NCI-H2227 treated with DMSO at 0.1 percent for 48 hours (cell line): ENCODE results near the gene MYOF.
"Not testable (repeated sequence)": the region's sequence is repeated elsewhere in the genome, so short reads cannot be mapped to it uniquely, and the experiment has no call there.

ENCODE experiments used
- DNase-seq: peaks from one replicate; lab custom pipeline; 2025; lab: John Stamatoyannopoulos, UW

The MYOF gene

DNA sequence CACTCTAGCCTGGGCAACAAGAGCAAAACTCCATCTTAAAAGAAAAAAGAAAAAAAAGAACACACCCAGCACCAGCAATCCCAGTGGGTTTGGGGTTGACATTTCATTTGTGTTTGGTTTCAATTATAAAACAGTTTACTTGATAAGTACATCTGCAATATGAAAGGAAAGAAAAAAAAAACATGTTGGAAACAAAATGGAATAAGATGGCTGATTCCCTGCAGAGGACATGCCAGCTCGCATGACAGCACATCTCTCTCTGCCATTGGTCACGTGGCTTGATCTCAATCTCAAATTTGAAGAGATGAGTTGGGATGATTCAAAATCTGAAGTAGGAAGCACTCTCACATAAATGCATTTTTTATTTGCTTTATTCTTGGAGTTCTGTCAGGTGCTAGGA is 28.0 kb downstream of the MYOF start:
- DNase-seq: no peak

DNA sequence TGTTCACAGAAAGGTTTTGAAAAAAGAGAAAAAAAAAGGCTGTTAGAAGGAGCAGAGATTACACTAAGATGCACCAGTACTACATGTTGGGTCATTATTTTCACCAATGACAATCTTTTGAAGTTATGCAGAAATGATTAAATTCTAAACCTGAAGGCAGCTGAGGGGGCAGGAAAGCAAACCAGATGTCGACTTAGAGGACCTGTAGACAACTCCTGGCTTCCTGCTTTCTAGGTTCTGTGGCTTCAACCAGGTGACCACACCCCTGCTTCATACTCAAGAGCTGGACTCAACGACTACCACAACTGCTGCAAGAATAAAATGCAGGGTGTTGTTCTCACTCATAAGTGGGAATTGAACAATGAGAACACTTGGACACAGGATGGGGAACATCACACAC is 30.0 kb downstream of the MYOF start:
- DNase-seq: no peak

- no peak for DNase-seq
Measured at GRCh38 chr10:93451244-93451947, 30.7 kb downstream of the MYOF start.

DNA sequence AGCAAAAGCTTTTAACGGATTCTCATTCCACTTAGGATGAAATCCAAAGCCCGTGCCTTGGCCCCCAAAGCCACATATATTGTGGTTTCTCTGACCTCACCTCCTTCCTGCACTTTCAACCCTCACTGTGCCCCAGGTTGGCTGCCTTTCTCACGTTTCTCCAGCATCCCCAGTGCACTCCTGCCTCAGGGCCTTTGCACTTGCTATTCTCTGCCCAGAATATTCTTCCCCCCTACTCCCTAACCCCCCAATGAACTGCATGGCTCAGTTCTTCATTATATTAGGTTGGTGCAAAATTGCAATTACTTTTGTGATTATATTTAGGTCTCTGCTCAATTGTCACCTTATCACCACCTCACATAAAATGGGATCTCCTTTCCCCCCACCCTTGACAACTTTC is 34.2 kb downstream of the MYOF start:
- no peak for DNase-seq

GRCh38 chr10:93447019-93447418 is 35.1 kb downstream of the MYOF start:
- no peak for DNase-seq

- no peak for DNase-seq
Measured at GRCh38 chr10:93445978-93446720, 36.0 kb downstream of the MYOF start.

DNA sequence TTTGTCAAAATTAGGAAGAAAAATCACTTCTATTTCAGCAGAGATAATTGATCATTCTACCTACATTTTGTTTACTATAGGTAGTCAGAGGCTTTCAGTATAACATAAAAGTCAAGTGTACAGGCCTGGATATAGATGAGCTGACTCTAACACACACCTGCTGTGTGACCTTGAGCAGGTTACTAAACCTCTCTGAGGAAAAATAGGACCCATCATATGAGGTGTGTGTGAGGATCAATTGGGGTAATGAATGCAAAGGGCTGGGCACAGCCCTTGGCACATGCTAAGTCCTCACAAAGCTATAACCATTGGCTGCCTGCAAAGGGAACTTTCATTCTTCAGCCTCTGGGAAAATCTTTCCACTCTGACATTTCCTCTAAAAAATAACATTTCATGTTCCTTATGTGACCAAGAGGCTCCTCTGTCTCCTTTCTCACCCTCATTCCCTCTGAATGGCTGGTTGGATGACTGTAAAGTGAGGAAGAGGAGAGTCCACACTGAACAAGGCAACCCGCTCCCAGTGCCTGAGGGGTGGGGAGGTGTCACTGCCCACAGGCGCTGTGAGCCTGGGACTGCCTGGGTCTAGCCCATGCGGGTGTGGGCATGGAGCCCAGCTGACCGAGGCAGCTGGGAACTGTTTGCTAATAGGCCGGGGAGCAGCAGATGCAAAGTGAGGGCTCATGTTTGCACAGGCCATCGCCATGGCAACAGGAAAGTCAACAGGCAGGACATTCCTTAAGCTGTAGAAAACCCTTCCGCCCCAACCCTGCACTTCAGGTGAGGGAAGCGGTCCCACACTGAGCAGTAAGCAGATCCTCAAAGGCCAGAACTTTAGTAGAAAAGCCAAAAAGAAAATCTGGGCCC is 36.8 kb downstream of the MYOF start:
- DNase-seq: peak; percentile 54

GRCh38 chr10:93443481-93443880 is 38.7 kb downstream of the MYOF start:
- DNase-seq: no peak

DNA sequence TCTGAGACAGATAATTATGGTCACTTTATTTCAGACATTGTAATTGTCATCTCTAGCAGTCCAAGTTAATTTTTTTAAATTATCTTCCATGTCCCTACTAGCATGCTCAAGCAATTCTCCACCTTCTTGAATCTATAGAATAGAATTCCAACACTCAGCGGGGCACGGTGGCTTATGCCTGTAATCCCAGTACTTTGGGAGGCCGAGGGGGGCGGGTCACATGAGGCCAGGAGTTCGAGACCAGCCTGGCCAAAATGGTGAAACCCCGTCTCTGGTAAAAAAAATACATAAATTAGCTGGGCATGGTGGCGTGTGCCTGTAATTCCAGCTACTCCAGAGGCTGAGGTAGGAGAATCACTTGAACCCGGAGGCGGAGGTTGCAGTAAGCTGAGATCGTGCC is 39.4 kb downstream of the MYOF start:
- DNase-seq: not testable (repeated sequence)

GRCh38 chr10:93440591-93441091 is 41.5 kb downstream of the MYOF start:
- DNase-seq: peak; percentile 33

DNA sequence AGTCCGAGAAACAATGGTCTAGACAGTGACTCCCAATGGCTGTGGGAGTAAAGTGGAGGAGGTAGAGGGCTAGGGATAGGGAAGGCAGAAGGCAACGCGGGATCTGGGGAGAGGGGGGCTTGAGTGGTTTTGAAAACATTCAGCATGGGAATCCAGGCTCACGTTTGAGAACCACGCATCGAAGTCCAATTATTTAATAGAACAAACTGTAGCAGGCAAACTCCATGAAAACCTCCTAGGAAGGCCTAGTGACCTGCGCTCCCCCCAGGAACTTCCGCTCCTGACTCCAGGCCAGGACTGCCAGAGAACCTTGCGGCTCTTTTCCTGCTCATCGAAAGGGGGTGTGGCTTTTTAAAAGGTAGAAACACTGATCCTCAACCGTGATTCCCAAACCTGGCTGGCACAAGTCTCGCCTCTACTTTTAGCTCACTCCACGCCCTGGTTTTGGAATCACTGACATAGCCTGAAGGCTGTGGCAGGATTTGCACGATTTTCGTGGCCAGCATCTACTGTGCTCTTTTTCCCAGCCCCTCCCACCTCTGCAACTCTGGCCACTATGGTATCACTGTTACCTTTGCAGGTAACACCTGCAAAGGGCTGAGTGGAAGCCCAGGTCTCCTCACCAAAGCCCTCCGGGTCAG is 43.4 kb downstream of the MYOF start:
- no peak for DNase-seq

GRCh38 chr10:93437946-93438612 is 44.1 kb downstream of the MYOF start:
- DNase-seq: no peak

- no peak for DNase-seq
Measured at GRCh38 chr10:93437086-93437945, 44.8 kb downstream of the MYOF start.

GRCh38 chr10:93436591-93437085 is 45.5 kb downstream of the MYOF start:
- no peak for DNase-seq

DNA sequence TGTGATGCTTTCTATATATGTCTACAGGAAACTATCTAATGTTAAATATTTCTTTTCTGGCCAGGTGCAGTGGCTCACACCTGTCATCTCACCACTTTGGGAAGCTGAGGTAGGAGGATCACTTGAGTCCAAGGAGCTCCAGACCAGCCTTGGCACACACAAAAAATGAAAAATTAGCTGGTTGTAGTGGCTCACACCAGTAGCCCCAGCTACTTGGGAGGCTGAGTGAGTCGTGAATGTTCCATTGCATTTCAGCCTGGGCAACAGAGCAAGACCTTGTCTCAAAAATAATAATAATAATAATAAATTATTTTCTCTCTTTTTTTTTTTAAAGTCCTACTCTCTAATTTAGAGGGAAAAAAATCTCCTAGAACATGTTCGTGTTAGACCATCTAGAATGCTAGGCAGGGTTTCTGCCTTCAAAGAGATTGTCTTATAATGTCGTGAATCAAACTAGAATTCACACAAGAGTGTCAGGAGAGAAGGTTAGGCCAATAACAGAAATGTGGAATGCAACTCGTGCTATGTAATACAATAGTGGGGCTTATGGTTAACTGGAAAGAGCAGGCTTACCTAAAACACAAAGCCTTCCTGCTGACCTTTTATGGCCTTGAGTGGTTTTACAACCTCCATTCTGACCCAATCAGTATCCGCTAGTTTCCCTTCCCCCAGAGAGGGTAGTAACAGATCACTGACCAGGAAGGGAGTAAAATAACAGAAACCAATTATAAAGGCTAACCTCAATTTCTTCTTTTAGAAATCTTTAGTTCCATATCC is 46.3 kb downstream of the MYOF start:
- DNase-seq: no peak

GRCh38 chr10:93434991-93435491 is 47.1 kb downstream of the MYOF start:
- DNase-seq: no peak

DNA sequence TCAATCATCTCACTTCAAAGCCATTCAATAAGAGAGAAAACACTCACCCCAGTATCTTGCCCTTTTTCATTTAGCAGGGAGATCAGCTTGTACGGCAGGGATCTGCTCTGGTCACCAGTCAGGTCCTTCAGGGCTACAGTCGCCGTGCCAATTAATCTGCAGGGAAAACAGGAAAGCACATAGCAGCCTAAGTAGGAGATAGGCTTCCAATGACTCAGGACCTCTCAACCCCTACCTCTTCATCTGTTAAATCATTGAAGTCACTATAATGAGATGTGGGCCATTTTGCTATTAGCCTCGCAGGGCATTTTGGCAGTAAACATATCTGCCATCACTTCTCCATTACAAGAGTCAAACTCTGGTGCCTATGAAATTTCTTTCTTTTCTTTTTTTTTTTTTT is 50.8 kb downstream of the MYOF start:
- DNase-seq: no peak

- DNase-seq: no peak
Measured at GRCh38 chr10:93425861-93426260, 56.3 kb downstream of the MYOF start.

DNA sequence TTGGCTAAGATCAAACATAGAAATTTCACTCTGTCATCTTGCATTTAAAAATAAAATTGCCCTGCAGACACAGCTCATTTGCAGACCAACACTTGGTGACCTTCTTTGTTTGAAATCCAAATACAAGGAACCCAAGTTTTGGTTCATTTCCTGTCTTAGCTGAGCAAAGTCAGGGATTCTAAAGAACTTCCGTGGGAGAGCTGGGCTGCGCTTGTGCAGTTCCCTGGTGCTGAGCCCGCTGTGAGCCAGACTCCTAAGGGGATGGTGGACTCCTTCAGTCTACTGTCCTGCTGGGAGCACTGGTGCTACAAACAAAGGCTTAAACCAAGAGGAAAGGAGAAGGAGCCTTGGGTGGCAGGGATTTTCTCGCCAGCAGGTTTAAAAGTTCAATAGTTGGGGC is 60.0 kb downstream of the MYOF start:
- no peak for DNase-seq
